ENCODE data around the gene SLX4IP.
A peak's percentile ranks its signal among the peaks of the same experiment; 100 is the strongest.

The SLX4IP gene

DNA sequence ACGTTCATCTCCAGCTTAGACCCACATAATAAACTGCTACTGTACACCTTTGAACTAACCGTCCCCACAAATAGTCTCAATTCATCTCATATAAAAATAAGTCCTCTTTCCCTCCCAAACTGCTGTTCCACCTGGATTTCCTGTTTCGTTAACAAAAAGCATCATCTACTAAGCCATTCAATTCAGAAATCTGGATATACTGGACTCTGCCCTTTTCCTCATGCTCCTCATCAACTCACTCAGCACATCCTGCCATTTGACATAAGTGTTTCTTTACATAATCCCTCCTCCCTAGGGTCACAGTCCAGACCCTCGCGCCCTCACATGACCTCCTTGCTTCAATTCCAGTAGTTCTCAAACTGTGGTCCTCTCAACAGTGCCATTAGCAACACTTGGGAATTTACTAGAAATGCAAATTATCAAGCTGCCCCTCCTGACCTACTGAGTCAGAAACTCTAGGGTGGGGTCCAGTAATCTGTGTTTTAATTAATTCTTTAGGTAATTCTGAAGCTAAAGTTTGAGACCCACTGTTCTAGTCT, 5.6 kb upstream of the SLX4IP start:
- no peak for DNase-seq

DNA sequence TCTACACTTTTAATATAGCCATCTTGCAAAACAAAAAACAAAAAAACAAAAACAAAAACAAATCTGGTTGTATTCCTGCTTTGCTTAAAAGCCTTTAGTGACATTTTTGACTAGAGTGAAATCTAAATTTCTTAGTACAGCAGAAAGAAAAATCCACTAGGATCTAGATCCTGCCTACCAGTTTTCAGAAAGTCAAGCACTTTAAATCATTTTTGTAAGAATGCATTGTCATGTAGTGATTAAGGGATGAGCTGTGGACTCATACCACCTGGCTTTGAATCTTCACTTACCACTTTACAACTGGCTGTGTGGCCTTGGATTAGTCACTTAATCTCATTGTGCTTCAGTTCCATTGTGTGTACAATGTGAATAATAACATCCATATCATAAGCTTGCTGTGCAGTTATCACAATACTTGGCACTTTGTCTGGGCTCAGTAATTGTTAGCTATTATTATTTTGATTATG, 5.1 kb upstream of the SLX4IP start:
- no peak for DNase-seq

DNA sequence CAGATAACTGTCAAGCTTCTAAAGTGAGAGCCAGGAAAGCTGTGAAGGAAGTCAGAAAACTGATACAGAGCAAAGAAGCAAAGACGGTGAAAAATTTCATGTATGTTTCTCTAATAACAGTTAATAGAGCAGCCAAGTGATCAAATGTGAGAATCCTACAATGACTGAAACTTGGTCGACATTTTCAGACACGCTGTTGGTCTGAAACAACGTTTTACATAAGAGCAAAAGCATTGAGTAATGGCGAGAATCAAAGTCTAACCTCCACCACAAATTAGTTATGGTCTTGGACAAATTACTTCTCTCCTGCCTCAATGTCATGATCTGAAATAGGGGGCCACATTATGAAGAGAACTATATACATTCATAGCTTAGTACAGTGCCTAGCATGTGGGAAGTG, 4.4 kb upstream of the SLX4IP start:
- DNase-seq: no peak

DNA sequence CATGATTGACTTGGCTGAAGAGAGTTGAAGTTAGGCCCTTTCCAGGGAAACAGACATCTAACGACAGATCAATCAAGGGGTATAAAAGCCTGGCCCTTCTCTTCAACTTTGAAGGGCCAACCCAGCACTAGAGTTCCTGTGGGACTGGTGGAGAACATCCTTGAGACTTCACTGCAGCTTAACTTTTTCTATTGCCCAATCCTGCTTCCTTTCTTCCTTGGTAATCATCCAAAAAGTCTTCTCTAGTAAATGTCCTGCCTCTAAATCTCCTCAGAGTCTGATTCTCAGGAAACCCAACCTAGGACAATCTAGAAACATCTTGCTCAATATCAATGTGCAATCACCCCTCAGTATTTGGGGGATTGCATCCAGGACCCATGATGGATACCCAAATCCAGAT, 3.0 kb upstream of the SLX4IP start:
- no peak for DNase-seq

DNA sequence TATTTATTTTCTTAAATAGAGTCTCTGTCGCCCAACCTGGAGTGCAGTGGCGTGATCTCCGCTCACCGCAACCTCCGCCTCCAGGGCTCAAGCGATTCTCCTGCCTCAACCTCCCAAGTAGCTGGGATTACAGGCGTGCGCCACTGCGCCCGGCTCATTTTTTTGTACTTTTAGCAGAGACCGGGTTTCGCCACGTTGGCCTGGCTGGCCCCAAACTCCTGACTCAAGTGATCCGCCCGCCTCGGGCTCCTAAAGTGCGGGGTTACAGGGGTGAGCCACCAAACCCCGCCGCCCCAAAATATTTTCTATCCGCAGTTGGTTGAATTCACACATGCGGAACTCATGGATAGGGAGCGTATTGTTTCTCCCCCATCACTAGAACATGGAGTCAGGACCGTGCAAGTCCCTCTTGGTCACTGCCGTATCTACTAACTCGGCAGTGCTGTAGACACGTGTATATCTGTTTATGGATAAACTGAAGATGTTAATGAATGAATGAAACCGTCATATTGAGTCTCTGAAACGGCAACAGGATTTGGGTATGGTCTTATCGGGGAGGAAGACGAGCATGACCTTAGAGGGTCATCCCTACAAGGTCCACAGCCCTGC, 2.0 kb upstream of the SLX4IP start:
- no peak for DNase-seq

DNA sequence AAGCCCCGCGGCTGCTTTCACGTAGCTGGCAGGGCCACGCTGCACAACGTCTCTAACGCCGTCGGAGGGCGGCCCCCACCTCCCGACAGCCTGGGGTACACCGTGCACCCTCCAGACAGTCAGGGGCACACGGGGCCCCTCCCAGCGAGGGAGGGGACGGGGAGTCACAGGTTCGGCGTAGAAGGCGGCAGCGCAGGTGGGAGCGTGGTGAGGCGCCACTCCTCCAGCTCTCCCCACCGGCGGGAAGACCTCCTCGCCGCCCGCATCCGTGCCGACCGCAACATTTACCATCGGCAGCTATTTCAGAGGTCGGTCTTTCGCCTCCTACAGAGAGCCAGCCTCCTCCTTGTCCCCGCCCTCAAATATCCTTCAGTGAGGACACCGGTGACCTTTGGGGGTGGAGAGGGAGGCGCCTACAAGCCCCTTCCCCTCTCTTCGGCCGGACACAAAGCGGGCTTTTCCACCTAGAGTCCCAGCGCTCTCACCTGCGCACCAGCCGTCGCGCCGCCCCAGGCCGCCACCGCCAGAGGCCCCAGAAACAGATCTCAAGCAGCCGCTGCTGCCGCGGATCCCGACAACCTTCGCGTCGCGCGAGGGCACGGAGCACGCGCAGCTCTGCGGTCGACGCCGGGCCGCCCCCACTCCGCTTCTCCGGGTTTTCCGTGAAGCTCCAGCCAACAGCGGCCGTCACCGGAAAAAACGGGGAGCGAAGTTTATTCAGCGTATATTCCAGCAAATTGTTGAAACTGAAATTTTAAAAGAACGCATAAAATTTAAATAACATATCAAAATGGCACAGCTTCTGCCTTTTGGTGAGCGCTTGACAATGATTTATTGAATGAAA, 1.3 kb upstream of the SLX4IP start, which contains the start of gene MKKS:
Gene MKKS, minus strand, starts transcription at position 600 of the 844 bp plus-strand sequence. CDS start 20,708 bp downstream, outside the sequence.
- DNase-seq: peak; percentile 79 to 80

DNA sequence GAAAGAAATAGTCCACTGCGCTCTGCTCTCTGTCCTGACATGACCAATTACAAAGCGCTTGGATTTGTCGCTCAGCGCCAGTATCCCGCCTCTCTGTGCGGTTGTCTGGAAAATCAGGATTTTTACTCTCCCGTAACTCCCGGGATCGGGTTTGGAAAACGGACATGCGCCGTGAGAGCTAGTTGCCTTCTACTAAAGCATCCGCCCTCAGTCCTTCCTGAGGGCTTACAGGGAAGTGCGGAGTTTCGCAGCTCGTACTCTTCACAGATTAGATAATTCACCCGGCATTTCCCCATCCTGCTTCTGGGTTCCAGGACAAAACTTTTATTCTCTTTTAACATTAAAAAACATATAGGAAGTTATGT, 656 bp upstream of the SLX4IP start:
- peak; percentile 62 to 66 for DNase-seq

DNA sequence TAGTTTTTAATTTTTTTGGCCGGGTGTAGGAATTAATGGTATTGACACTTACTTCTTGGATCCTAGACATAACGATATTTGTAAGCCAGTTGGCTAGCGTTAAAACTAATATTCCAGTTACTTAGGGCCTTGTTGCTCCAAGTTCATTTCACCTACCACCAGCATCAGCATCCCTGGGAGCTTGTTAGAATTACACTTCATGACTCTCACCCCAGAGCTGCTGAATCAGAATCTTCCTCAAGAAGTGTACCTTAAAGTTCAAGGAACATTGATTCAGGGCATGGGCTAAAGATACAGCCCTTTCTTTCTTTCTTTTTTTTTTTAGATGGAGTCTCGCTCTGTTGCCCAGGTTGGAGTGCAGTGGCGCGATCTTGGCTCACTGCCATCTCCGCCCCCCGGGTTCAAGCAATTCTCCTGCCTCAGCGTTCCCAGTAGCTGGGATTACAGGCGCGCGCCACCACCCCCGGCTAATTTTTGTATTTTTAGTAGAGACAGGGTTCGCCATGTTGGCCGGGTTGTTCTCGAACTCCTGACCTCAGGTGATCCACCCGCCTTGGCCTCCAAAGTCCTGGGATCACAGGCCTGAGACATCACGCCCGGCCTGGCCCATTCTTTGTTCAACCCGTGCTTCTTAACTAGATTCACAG, 1.1 kb downstream of the SLX4IP start:
- no peak for DNase-seq

DNA sequence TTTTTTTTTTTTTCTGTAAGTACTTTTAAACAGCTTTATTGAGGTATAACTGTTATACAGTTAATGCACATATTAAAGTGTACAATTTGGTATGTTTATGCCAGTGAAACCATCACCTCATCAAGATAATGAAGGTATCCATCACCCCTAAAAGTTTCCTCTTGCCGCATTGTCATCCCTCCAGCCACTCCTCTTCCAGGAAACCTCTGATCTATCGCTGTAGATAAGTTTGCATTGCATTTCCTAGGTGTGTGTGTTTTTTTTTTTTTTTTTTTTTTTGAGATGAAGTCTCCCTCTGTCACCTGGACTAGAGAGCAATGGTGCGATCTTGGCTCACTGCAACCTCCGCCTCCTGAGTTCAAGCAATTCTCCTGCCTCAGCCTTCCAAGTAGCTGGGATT, 3.1 kb downstream of the SLX4IP start:
- no peak for DNase-seq

DNA sequence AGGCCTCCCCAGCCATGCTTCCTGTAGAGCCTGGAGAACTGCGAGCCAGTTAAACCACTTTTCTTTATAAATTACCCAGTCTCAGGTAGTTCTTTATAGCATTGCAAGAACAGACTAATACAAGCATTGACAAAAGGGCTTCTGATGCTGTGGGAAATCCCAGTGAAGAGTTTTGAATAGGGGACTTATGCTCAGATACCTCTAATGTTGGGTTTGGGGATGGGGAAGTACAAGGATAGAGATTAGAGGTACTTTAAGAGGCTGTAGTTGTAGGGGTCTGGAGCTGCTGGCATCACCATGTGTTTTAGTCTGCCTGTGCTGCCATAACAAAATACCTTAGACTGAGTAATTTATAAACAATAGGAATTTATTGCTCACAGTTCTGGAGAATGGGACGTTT, 8.8 kb downstream of the SLX4IP start:
- DNase-seq: no peak

DNA sequence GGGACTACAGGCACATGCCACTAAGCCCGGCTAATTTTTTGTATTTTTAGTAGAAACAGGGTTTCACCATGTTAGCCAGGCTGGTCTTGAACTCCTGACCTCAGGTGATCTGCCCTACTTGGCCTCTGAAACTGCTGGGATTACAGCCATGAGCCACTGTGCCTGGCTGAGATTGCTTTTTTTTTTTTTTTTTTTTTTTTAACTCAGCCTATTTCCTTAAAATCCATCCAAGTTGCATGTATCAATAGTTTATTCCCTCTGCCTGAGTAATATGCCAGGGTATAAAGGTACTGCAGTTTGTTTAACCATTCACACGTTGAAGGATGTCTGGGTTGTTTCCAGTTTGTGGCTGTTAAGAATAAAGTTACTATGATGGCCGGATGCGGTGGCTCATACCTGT, 10.7 kb downstream of the SLX4IP start:
- DNase-seq: no peak

DNA sequence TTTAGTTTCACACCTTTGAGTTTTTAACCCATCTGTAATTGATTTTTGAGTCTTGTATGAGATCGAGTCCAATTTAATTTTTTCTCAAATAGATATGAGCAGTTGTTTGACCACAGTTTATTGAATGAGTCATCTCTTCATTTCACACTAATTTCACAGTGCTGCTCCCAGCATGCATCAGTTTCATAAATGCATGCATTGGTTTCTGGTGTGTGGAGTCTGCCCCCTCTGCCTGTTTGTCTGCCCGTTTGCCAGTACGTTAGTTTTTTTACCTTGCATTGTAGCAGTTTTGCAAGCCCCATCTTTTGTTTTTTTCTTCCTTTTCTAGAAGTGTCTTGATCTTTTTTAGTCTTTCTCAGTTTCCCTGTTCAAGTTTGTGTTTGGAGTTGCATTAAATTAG, 11.9 kb downstream of the SLX4IP start:
- DNase-seq: peak; percentile 33 to 39

DNA sequence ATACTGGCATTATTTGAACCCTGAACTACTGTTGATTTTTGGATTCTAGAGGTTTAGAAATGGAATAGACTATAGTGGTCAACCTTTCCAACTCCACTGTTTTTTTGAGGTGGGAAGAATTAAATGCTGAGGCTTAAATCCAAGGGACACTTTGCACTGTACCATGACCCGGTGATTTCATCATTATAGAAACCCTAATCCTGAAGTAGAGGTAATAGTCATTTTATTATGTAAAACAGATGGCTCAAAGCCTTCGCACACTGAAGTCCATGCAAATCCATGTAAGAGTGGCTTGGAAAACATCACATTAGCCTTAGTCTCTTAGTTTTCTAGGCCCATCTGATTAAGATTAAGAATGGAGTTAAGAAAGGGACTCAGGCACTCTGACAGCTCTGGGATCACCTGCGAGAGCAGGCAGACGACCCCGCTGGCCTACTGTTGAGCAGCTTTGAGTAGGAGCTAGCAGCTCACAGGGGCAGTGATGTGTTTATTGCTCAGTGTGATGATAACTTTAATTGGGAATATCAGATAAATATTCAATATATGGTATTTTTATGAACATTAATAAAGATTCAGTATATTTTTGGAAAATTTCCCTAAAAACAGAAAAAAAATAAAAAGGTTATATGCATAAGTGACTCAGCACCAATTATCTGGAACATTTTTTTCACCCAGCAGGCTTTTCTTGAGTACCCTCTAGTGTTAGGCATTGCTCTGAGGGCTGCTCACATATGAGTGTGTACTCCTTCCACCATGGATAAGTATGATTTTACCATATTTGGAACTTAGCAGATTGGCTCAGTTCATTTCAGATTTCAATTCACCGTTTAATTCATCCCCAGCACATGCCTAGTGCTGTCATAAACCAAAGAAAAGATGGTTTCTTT, 13.4 kb downstream of the SLX4IP start:
- DNase-seq: no peak

DNA sequence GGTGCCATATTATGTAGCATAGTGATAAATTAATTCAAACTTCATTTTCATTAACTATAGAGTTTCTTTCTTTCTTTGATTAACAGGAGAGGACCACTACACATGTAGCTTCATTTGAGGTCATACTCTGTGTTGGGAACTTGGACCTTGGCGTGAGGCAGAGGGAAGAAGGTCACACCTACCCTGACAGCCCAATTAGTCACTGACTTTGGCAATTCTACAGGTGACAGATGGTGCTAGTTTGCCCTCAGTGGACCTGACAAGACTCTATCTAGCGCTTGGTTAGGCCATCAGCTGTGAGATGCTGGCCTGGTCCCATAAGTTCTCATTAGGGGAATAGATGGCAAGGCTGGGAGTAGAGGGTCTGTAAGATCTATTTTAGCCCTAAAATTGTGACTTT, 14.2 kb downstream of the SLX4IP start:
- DNase-seq: no peak

DNA sequence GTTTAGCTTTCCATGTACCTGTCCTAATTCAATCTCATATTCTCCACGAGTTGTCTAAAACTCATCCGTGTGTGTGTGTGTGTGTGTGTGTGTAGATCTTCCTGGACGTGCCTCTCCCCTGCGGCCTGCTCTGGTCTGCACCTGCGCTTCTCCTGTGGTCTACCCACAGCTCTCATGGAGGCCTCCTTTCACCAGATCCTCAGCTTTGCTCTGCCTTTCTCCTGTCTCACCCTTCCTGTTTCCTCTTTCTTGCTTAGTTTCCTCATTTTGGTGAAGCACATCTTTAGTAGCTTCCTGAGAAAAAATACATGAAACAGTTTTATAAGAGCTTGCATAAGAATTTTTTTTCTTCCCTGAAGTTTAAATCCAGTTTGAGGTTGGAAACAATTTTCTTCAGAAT, 18.1 kb downstream of the SLX4IP start:
- no peak for DNase-seq

DNA sequence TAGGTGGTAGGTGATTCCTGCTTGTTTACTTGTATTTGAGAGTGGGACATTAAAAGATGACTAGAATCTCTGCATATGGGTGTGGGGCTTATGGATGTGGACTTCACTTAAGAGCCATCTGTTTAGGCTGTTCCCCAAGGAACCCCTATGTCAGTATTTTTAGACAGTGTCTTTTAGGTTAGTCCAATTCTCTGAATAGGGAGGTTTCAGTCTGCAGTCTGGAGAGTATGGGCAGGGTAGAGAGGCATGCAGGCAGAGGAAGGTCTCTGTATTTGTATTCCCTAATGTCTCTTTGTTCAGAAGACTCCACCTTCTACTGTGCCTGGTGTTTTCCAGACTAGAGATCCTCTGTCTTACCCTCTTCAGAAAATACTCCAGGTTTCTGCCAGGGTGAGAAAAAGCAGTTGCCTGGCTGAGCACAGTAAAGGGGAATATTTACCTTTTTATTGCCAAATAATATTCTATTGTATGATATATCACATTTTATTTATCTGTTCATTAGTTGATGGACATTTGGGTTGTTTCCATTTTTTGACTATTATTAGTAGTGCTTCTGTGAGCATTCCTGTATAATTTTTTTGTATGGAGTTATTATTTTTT, 19.1 kb downstream of the SLX4IP start:
- DNase-seq: no peak

DNA sequence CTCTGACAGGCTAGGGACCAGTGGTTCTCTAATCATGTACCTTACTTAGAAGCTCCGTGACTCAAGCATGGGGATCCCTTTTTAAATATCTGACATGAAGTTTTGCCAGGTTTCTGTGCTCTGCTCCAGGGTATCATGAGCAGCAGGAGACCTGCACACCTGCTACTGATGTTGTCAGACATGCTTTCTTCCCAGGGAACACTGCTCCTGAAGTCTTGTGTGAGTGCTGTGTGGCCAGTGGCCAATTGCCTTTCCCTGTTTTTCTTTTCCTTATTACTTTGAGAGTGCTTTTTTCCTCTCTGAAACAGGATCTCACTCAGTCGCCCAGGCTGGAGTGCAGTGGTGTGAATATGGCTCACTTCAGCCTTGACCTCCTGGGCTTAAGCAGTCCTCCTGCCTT, 26.4 kb downstream of the SLX4IP start:
- no peak for DNase-seq

DNA sequence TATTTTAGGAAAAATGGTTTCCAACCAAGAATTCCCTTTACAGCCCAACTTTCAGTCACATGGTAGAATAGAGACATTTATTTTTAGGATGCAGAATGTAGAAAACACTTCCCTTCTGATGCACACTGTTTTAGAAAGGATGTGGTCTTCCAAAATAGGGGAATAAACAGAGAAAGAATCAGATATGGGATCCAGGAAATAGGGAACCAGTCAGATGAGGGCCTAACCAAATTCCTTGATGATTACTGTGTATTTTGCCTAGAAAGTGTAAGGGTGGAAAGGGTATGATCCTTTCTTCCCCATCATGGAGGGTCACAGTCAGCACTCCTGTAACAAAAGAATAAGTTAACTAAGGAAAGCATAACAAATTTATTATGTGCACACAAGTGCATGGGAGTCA, 27.4 kb downstream of the SLX4IP start:
- DNase-seq: no peak

DNA sequence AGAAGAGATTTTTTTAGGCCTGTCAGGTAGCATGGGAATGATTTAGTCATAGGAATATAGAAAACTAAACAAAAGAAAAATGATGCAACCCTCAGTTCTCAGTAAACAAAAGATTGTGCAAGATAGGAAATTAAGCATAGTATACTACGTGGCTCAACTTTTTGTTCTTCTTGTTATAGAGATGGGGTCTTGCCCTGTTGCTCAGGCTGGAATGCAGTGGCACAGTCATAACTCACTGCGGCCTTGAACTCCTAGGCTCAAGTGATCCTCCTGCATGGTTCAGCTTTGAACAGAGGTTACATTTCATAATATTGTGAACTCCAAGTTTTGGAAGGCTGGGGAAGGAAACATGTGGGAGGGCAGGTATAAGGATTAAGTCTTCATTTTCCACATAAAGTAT, 28.5 kb downstream of the SLX4IP start:
- no peak for DNase-seq

DNA sequence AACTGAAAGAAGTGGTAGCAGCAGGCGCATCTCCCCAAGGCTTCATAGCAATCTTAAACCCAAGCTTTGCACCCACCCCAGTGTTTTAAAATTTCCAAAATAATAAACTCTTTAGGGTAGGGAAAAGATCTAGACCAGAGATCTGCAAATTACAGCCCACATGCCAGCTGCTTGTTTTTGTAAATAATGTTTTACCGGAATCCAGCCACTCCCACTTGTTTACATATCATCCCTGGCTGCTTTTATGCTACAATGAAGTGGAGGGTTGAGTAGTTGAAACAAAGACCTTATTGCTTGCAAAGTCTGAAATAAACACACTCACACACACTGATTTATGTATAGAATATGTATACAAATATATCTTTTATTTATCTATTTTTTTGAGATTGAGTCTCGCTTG, 30.0 kb downstream of the SLX4IP start:
- no peak for DNase-seq

DNA sequence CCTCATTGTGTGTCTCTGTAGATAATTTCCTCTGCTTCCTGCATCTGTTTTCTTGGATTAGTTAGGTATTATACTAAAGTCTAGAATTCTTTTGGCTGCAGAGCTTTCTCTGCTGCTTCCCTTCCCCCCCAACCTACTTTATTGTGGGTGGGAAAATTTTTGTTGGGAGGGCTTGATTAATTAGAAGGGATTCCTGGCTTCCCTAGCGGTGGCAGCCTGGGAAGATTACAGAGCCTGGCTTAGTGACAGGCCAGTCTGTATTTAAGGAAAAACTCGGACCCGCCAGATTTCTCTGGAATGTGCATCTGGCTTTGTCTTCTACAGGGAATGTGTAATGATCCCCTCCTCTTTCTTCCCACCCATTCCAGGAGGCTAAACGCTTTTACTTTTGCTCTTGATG, 31.2 kb downstream of the SLX4IP start:
- no peak for DNase-seq

DNA sequence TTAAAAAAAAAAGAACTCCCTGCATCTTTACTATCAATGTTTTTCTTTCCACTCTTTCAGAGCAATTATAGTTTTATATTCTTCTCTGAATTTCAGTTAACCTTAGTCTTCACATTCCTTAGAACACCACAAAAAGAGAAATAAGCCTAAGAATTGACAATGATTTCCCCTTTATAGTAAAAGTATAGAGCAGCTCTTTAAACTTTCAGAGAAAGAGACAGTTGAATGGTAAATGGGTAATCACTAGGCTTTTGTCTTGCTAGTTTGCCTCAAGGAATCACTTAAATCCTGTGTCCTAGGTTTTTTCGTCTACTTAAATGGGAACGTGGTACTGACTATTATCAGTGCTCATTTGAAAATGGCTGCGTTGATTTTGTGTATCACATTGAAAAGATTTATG, 31.8 kb downstream of the SLX4IP start:
- no peak for DNase-seq

Measured in activated CD4-positive, alpha-beta T cell treated with anti-CD3 and anti-CD28 coated beads, Interleukin-2, amount 50 U/mL, for 4 hours (primary cell).